Astrocyte of the hippocampus (primary cell): ENCODE results near the gene LRWD1.
"Not testable (repeated sequence)": the region's sequence is repeated elsewhere in the genome, so short reads cannot be mapped to it uniquely, and the experiment has no call there.

ENCODE experiments used
- DNase-seq: peaks from one replicate; pipeline ENCODE4 v3.0.0; 2011; ENCODE audit warnings: low read depth, low spot score

LRWD1 gene

GRCh38 chr7:102496861-102497260 lies 32.1 kb downstream of the LRWD1 start:
- peak; percentile 1 for DNase-seq

DNA sequence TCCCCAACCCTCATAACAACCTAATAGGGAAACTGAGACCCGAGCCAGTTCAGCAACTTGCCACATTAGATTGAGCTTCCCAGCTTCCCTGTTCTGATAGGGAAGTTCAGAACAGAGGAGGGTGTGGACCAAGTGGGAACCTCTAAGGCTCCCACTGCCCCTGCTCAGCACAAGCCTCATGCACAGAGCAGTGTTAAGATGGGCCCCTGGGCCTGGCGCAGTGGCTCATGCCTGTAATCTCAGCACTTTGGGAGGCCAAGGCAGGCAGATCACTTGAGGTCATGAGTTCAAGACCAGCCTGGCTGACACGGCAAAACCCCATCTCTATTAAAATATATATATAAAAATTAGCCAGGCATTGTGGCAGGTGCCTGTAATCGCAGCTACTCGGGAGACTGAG lies 32.5 kb downstream of the LRWD1 start:
- DNase-seq, result not testable (repeated sequence)

DNA sequence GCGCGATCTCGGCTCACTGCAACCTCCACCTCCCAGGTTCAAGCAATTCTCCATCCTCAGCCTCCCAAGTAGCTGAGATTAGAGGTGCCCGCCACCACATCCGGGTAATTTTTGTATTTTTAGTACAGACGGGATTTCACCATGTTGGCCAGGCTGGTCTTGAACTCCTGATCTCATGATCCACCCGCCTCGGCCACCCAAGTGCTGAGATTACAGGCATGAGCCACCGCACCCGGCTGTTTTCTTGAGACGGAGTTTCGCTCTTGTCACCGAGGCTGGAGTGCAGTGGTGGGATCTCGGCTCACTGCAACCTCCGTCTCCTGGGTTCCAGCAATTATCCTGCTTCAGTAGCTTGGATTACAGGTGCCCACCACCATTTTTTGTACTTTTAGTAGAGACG lies 33.5 kb downstream of the LRWD1 start:
- not testable (repeated sequence) for DNase-seq

- DNase-seq, result not testable (repeated sequence)
Observed at GRCh38 chr7:102503141-102503540, 38.4 kb downstream of the LRWD1 start.

- not testable (repeated sequence) for DNase-seq
Observed at GRCh38 chr7:102505298-102506185, 40.8 kb downstream of the LRWD1 start.

DNA sequence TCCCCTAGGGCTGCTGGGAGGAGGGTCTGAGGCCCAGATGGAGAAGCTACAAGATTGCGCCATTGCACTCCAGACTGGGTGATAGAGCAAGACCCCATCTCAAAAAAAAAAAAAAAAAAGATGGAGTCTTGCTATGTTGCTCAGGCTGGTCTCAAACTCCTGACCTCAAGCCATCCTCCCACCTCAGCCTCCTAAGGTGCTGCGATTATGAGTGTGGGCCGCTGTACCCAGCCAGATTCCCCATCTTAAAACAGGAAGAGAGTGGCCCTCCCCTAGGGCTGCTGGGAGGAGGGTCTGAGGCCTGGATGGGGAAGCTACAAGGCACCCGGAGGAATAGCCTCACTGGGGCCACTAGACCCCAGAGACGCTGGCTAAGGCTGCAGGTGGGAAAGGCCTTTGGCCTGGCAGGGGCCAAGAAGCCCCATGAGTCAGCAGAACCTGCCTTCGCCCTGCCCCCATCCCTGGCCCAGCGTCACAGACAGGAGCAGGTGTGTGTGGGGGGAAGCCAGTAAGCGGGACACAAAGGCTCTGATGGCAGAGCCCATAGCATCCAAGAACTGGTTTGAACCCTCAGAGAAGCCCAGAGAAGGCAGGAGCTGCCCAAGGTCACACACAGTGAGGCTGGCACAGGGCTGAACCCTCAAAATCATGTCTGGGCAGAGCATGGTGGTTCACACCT lies 42.8 kb downstream of the LRWD1 start:
- DNase-seq, result not testable (repeated sequence)

- not testable (repeated sequence) for DNase-seq
Observed at GRCh38 chr7:102510575-102510974, 45.8 kb downstream of the LRWD1 start.

- not testable (repeated sequence) for DNase-seq
Observed at GRCh38 chr7:102511860-102512522, 47.2 kb downstream of the LRWD1 start.

GRCh38 chr7:102512642-102513221 lies 47.9 kb downstream of the LRWD1 start:
- peak; percentile 88 for DNase-seq

GRCh38 chr7:102514881-102515721 lies 50.3 kb downstream of the LRWD1 start:
- not testable (repeated sequence) for DNase-seq

DNA sequence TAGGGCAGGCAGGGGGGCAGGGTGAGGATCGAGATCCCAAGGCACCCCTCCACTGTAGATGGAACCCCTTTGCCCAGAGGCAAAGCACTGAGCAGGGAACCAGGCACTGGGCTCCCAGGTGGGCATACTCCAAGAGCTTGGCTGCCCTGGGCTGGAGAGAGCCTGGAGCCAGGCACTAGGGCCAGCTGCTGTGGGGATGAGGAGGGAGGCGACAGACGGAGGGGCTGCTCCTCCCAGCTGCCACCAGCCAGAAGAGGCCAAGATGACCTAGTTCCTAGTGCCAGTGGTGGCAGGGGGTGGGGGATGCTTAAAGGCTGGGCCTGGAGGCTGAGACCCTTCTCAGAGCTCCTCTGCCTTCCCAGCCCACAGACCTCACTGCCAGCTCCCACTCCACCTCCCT lies 51.1 kb downstream of the LRWD1 start:
- not testable (repeated sequence) for DNase-seq

- DNase-seq, result not testable (repeated sequence)
Observed at GRCh38 chr7:102516951-102517350, 52.2 kb downstream of the LRWD1 start.

DNA sequence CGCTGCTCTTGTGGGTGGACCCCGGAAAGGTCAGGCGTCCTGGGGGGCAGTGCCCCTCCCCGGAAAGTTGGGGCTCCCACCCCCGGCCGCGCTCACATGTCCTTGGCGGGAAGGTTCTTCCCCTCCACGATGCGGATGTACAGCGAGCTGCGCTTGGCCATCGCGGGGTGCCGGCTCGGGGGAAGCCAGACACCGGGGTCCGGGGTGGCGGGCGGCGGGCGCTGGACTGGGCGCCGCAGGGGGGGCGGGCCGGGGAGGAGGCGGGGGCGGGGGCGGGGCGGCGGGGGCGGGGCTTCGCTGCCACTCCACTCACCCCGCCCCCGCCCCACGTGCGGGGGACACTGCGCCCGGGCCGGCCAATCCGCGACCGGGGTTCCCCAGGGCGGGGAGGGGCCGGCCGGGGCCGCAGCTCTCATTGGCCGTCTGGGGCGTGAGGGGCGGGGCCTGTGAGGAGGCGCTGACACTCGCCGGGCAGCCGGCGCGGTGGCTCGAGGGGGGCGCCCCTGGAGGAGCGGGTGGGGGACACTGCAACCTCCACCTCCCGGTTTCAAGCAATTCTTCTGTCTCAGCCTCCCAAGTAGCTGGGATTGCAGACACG lies 52.9 kb downstream of the LRWD1 start, which contains the start of gene RASA4B:
Gene RASA4B, minus strand, starts transcription at position 228 of the 598 bp plus-strand sequence. Its CDS starts 67 bp downstream, at position 161.
- peak; percentile 5 for DNase-seq

GRCh38 chr7:102520797-102521196 lies 56.0 kb downstream of the LRWD1 start:
- DNase-seq, result not testable (repeated sequence)
